ENCODE results near the gene DNM3. TPM values are rescaled to one million over a fixed set of nuclear protein-coding genes. Genes with fewer than 3 reads are reported as not detected.

Gene DNM3
- total RNA-seq, 1 donor from 2014 or later = 4.7 TPM

GRCh38 chr1:172457479-172458130, 616.3 kb downstream of the DNM3 start:
- H3K4me1 ChIP-seq (ENCODE audit: insufficient read depth, low read length) = peaks cover 3% of the 10 kb centered on the region
- H3K9ac ChIP-seq (ENCODE audit: low read length) = no peak overlapping the region
- H3K27me3 ChIP-seq (ENCODE audit: insufficient read depth, low read length) = no peaks in the 10 kb centered on the region
- H3K4me3 ChIP-seq (ENCODE audit: insufficient read depth, low read depth, low read length) = no peak overlapping the region
- peaks cover 20% of the 10 kb centered on the region for H3K27me3 Mint-ChIP-seq (ENCODE audit: low read depth, unreplicated experiment)
- no peaks in the 10 kb centered on the region for H3K36me3 Mint-ChIP-seq (ENCODE audit: low read depth, unreplicated experiment)
- no peaks in the 10 kb centered on the region for H3K36me3 ChIP-seq (ENCODE audit: insufficient read depth, low read length)
- H4K20me1 ChIP-seq (ENCODE audit: insufficient read depth, low read length) = no peaks in the 10 kb centered on the region
- H3K9me3 ChIP-seq (ENCODE audit: insufficient read depth, low read depth, low read length) = no peaks in the 10 kb centered on the region
- peaks cover 14% of the 10 kb centered on the region for H3K4me1 Mint-ChIP-seq (ENCODE audit: low read depth, unreplicated experiment)
- FAIRE-seq = no peak
- H3K4me3 Mint-ChIP-seq (ENCODE audit: unreplicated experiment) = no peak overlapping the region
- no peak overlapping the region for H3K27ac ChIP-seq (ENCODE audit: low read depth, low read length)
- no peaks in the 10 kb centered on the region for H3K79me2 ChIP-seq (ENCODE audit: insufficient read depth, low read length)
- no peak overlapping the region for H3K4me2 ChIP-seq (ENCODE audit: low read length)
- DNase-seq (ENCODE audit: low read depth) = no peak
- TF ChIP-seq EZH2 (IDR thresholded peaks at IDR 0.05; ENCODE audit: insufficient read depth, low read length) = no peak
- H3K9me3 Mint-ChIP-seq (ENCODE audit: unreplicated experiment) = no peaks in the 10 kb centered on the region
- H2AFZ ChIP-seq (ENCODE audit: low read depth, low read length) = no peak overlapping the region
- no peak overlapping the region for H3K27ac Mint-ChIP-seq (ENCODE audit: unreplicated experiment)

GRCh38 chr1:172460177-172460576, 618.9 kb downstream of the DNM3 start:
- Mint-ChIP-seq H3K4me1 (ENCODE audit: low read depth, unreplicated experiment) (peaks cover 10% of the 10 kb centered on the region), H3K27ac (ENCODE audit: unreplicated experiment) (no peak overlapping the region), H3K4me3 (ENCODE audit: unreplicated experiment) (no peak overlapping the region), H3K9me3 (ENCODE audit: unreplicated experiment) (no peaks in the 10 kb centered on the region), H3K36me3 (ENCODE audit: low read depth, unreplicated experiment) (no peaks in the 10 kb centered on the region), H3K27me3 (ENCODE audit: low read depth, unreplicated experiment) (peaks cover 14% of the 10 kb centered on the region)
- H3K4me1 ChIP-seq (ENCODE audit: insufficient read depth, low read length) = no peaks in the 10 kb centered on the region
- H4K20me1 ChIP-seq (ENCODE audit: insufficient read depth, low read length) = no peaks in the 10 kb centered on the region
- FAIRE-seq = no peak
- no peak for TF ChIP-seq CTCF (IDR thresholded peaks at IDR 0.05; ENCODE audit: insufficient read depth, low read depth, low read length)
- no peak for TF ChIP-seq EZH2 (IDR thresholded peaks at IDR 0.05; ENCODE audit: insufficient read depth, low read length)
- no peak overlapping the region for H2AFZ ChIP-seq (ENCODE audit: low read depth, low read length)
- H3K4me3 ChIP-seq (ENCODE audit: insufficient read depth, low read depth, low read length) = no peak overlapping the region
- H3K79me2 ChIP-seq (ENCODE audit: insufficient read depth, low read length) = no peaks in the 10 kb centered on the region
- no peak overlapping the region for H3K4me2 ChIP-seq (ENCODE audit: low read length)
- H3K27ac ChIP-seq (ENCODE audit: low read depth, low read length) = no peak overlapping the region
- no peak overlapping the region for H3K9ac ChIP-seq (ENCODE audit: low read length)
- no peaks in the 10 kb centered on the region for H3K9me3 ChIP-seq (ENCODE audit: insufficient read depth, low read depth, low read length)
- H3K27me3 ChIP-seq (ENCODE audit: insufficient read depth, low read length) = no peaks in the 10 kb centered on the region
- H3K36me3 ChIP-seq (ENCODE audit: insufficient read depth, low read length) = no peaks in the 10 kb centered on the region
- no peak for DNase-seq (ENCODE audit: low read depth)

- H3K9me3 ChIP-seq (ENCODE audit: insufficient read depth, low read depth, low read length) = no peaks in the 10 kb centered on the region
- FAIRE-seq (no peak), DNase-seq (ENCODE audit: low read depth) (no peak)
- no peak overlapping the region for H3K27ac ChIP-seq (ENCODE audit: low read depth, low read length)
- TF ChIP-seq CTCF (IDR thresholded peaks at IDR 0.05; ENCODE audit: insufficient read depth, low read depth, low read length) = no peak
- H3K36me3 Mint-ChIP-seq (ENCODE audit: low read depth, unreplicated experiment) = no peaks in the 10 kb centered on the region
- H2AFZ ChIP-seq (ENCODE audit: low read depth, low read length) = no peak overlapping the region
- H3K36me3 ChIP-seq (ENCODE audit: insufficient read depth, low read length) = no peaks in the 10 kb centered on the region
- H3K4me3 Mint-ChIP-seq (ENCODE audit: unreplicated experiment) = no peak overlapping the region
- no peaks in the 10 kb centered on the region for H3K79me2 ChIP-seq (ENCODE audit: insufficient read depth, low read length)
- no peak overlapping the region for H3K4me3 ChIP-seq (ENCODE audit: insufficient read depth, low read depth, low read length)
- H3K4me1 ChIP-seq (ENCODE audit: insufficient read depth, low read length) = no peaks in the 10 kb centered on the region
- H3K4me2 ChIP-seq (ENCODE audit: low read length) = no peak overlapping the region
- no peaks in the 10 kb centered on the region for H3K27me3 ChIP-seq (ENCODE audit: insufficient read depth, low read length)
- peaks cover 11% of the 10 kb centered on the region for H3K4me1 Mint-ChIP-seq (ENCODE audit: low read depth, unreplicated experiment)
- H3K9me3 Mint-ChIP-seq (ENCODE audit: unreplicated experiment) = peaks cover 2% of the 10 kb centered on the region
- H4K20me1 ChIP-seq (ENCODE audit: insufficient read depth, low read length) = no peaks in the 10 kb centered on the region
- no peak overlapping the region for H3K9ac ChIP-seq (ENCODE audit: low read length)
- H3K27ac Mint-ChIP-seq (ENCODE audit: unreplicated experiment) = no peak overlapping the region
- H3K27me3 Mint-ChIP-seq (ENCODE audit: low read depth, unreplicated experiment) = peaks cover 14% of the 10 kb centered on the region
These were observed 619.6 kb downstream of the DNM3 start for GRCh38 chr1:172460887-172461315.

Small RNAs within 50 kb of the gene (microRNA-seq; reads per million reads assigned to microRNA genes)
- gene MIR199A2 (19.2 reads per million, percentile 45 among the genes with 10 or more reads in this experiment), gene MIR3120 (not detected)

Other genes with a start within 250 kb of the DNM3 start
- not detected in 2 replicates for gene MYOCOS, start 219.3 kb upstream of the DNM3 start, total RNA-seq
- not detected in 2 replicates for gene MYOC, start 188.8 kb upstream of the DNM3 start, total RNA-seq
- 7.4 TPM in 2 replicates for gene VAMP4, start 99.4 kb upstream of the DNM3 start, total RNA-seq
- gene METTL13, start 59.8 kb upstream of the DNM3 start, total RNA-seq = 25.1 and 26.6 TPM in 2 replicates